GDM1 (cell line): Measurements from ENCODE around the gene SGK1.

ENCODE experiments used
- DNase-seq: peaks from one replicate; lab custom pipeline; 2025; lab: John Stamatoyannopoulos, UW

The SGK1 gene

GRCh38 chr6:134119486-134119885 is 198.4 kb downstream of the SGK1 start:
- DNase-seq = no peak
